ENCODE results near the gene MPL.

DNA sequence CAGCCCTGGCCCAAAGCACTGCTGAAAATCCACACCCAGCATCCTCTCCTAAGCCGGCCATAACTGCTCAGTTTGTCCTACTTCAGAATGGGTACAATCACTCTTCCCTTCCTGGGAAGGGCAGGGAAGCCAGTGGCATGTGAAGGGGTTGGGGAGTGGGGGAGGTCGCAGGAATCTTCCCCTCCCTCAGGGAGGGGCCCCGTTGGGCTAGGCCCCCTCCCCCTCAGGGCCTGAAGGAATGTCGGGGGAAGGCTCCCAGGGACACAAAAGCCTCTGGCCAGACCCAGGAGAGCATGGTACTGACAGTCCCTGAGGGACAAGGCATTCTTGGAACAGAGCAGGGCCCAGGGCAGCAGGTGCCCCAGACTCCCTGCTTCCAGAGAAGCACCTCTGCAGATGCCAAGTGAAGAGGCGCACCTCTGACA, 29.0 kb downstream of the MPL start:
- TF ChIP-seq SMAD3 (CRISPR knock-in tag; IDR thresholded peaks at IDR 0.05; ENCODE audit: borderline replicate concordance) (no peak), FOXK1 (CRISPR knock-in tag; IDR thresholded peaks at IDR 0.05) (no peak), CTCF (IDR thresholded peaks at IDR 0.05) (no peak)
- TF ChIP-seq, protein P1, sequence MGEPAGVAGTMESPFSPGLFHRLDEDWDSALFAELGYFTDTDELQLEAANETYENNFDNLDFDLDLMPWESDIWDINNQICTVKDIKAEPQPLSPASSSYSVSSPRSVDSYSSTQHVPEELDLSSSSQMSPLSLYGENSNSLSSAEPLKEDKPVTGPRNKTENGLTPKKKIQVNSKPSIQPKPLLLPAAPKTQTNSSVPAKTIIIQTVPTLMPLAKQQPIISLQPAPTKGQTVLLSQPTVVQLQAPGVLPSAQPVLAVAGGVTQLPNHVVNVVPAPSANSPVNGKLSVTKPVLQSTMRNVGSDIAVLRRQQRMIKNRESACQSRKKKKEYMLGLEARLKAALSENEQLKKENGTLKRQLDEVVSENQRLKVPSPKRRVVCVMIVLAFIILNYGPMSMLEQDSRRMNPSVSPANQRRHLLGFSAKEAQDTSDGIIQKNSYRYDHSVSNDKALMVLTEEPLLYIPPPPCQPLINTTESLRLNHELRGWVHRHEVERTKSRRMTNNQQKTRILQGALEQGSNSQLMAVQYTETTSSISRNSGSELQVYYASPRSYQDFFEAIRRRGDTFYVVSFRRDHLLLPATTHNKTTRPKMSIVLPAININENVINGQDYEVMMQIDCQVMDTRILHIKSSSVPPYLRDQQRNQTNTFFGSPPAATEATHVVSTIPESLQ (CRISPR knock-in tag; IDR thresholded peaks at IDR 0.05): no peak
- TF ChIP-seq, protein P2, sequence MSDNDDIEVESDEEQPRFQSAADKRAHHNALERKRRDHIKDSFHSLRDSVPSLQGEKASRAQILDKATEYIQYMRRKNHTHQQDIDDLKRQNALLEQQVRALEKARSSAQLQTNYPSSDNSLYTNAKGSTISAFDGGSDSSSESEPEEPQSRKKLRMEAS (CRISPR knock-in tag; IDR thresholded peaks at IDR 0.05): no peak
